HG03571 (cell line): ENCODE data around the gene ARIH2.

Experiments
- ATAC-seq: cut with Tn5 transposase; IDR thresholded peaks from one replicate; pipeline ENCODE4 v1.9.1; 2021; ENCODE audit not compliant: unreplicated experiment

ARIH2 gene

GRCh38 chr3:49017971-49018706, 99.5 kb downstream of the ARIH2 start, which contains the start of gene DALRD3:
TSS of gene DALRD3 (minus strand) at chr3:49018580. CDS start at chr3:49018564, 16 bp downstream.
- ATAC-seq: no peak

GRCh38 chr3:49018707-49019006, 100.0 kb downstream of the ARIH2 start:
- ATAC-seq: no peak

GRCh38 chr3:49019941-49020329, 101.3 kb downstream of the ARIH2 start:
- ATAC-seq: no peak

GRCh38 chr3:49020330-49021212, 101.9 kb downstream of the ARIH2 start:
- peak; percentile 4 for ATAC-seq

- ATAC-seq: peak; percentile 42
Measured at GRCh38 chr3:49021213-49021812, 102.7 kb downstream of the ARIH2 start.

- peak; percentile 48 for ATAC-seq
Measured at GRCh38 chr3:49021813-49022687, 103.4 kb downstream of the ARIH2 start, which contains the start of gene NDUFAF3. TSS of gene NDUFAF3 (plus strand) at chr3:49022121. CDS start at chr3:49022145, 24 bp downstream.

- no peak for ATAC-seq
Measured at GRCh38 chr3:49022688-49023171, 104.1 kb downstream of the ARIH2 start.

GRCh38 chr3:49023775-49024174, 105.1 kb downstream of the ARIH2 start:
- ATAC-seq: no peak

- no peak for ATAC-seq
Measured at GRCh38 chr3:49024449-49024848, 105.8 kb downstream of the ARIH2 start.

GRCh38 chr3:49025005-49025792, 106.6 kb downstream of the ARIH2 start:
- ATAC-seq: no peak

GRCh38 chr3:49025793-49026520, 107.3 kb downstream of the ARIH2 start:
- no peak for ATAC-seq

GRCh38 chr3:49026536-49026935, 107.9 kb downstream of the ARIH2 start:
- ATAC-seq: no peak

- no peak for ATAC-seq
Measured at GRCh38 chr3:49027634-49028033, 109.0 kb downstream of the ARIH2 start.

GRCh38 chr3:49028298-49028672, 109.6 kb downstream of the ARIH2 start:
- ATAC-seq: no peak

GRCh38 chr3:49028673-49029562, 110.3 kb downstream of the ARIH2 start, which contains the start of gene IMPDH2:
TSS of gene IMPDH2 (minus strand) at chr3:49029398. CDS start at chr3:49029350, 48 bp downstream.
- peak; percentile 84 for ATAC-seq

GRCh38 chr3:49029563-49029884, 110.9 kb downstream of the ARIH2 start:
- no peak for ATAC-seq

GRCh38 chr3:49030321-49030720, 111.7 kb downstream of the ARIH2 start:
- ATAC-seq: no peak

- ATAC-seq: no peak
Measured at GRCh38 chr3:49032646-49033304, 114.1 kb downstream of the ARIH2 start.
